Smooth muscle cell of bladder (primary cell): ENCODE data around the gene TRIM36. TPM values are rescaled to one million over a fixed set of nuclear protein-coding genes. Genes with fewer than 3 reads are reported as not detected.

Source experiments
- total RNA-seq: library from RNA; depleted of rRNA; stranded (reverse); fragments of >200 nt; gene quantifications from 2 replicates; pipeline ENCODE4 v1.2.3, GENCODE V29; 2014

Gene TRIM36
- 0.14 and 0.37 TPM in 2 replicates for total RNA-seq

GRCh38 chr5:115169487-115170133, at the start of gene TRIM36:
TRIM36 (minus strand) TSS chr5:115169908; CDS start chr5:115169634, 274 bp downstream.

Other genes starting within 250 kb of the TRIM36 start
- 13.1 and 17.6 TPM in 2 replicates for gene PGGT1B, start 93.0 kb upstream of the TRIM36 start, total RNA-seq
- gene CCDC112, start 126.7 kb upstream of the TRIM36 start, total RNA-seq = 3.1 and 4.1 TPM in 2 replicates